Fibroblast of mammary gland (primary cell): ENCODE results near the gene DNASE1L1.

ENCODE experiments used
- DNase-seq: peaks from one replicate; pipeline ENCODE4 v3.0.0-alpha.2; 2010; ENCODE audit warnings: low read depth
- H3K4me3 ChIP-seq: 2 replicates; pipeline ENCODE4 v1.5.1; 2011; ENCODE audit warnings: low read depth, mild to moderate bottlenecking, low read length, moderate library complexity; ENCODE audit not compliant: control insufficient read depth
- CTCF ChIP-seq: conservative IDR thresholded peaks from 2 replicates; pipeline ENCODE4 v1.5.1; 2011; ENCODE audit warnings: low read depth, low read length, inconsistent platforms; ENCODE audit not compliant: control insufficient read depth, insufficient read depth

The DNASE1L1 gene

GRCh38 chrX:154441984-154442707, 33.1 kb upstream of the DNASE1L1 start:
- no peak overlapping the region for H3K4me3 ChIP-seq
- no peak for TF ChIP-seq CTCF
- no peak for DNase-seq

DNA sequence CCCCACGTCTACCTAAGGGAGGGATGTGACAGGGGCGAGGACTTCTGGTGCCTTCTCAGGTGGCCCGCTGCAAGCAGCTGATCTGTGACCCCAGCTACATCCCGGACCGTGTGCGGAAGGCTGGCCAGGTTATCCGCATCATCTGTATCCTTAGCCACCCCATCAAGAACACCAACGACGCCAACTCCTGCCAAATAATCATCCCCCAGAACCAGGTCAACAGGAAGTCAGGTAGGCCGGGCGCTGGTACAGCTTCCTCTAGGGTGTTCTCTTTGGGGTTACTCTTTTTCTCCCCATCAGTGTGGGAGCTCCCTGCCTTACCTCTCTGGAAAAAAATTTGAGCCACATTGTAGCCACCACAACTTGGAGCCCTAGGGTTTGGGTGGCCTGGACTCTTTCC, 32.5 kb upstream of the DNASE1L1 start:
- no peak for DNase-seq
- TF ChIP-seq CTCF, result no peak
- no peak overlapping the region for H3K4me3 ChIP-seq

DNA sequence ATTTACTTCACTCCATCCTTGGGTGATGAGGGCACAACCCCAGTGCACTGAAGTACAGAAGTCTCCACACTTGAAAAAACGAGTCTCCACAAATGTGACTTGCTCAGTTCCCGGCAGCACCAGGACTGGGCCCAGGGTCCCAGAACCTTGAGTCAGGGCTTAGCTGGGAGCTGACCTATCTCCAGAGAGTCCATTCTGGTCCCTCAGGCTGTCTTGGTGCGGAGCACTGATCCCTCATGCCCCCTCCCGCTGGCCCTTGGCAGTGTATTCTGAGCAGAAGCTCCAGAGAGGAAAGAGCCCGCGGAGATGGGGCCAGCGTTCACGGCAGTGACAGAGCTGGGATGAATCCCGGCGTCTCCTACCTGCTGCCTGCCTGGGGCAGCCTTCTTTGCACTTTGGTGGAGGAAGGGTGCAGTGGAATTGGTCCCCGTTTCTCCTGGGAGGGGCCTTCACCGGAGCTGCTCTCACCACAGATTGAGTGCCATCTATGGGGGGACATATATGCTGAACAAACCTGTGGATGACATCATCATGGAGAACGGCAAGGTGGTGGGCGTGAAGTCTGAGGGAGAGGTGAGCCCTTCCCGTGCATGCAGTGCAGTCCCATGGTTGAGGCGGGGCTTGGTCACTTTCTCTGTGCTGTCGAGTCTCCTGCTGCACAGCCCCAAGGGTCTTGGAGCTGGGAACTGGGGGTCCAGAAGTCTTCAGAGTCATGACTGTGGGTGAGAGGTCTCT, 31.7 kb upstream of the DNASE1L1 start:
- no peak overlapping the region for H3K4me3 ChIP-seq
- no peak for TF ChIP-seq CTCF
- no peak for DNase-seq

GRCh38 chrX:154439841-154440240, 30.8 kb upstream of the DNASE1L1 start:
- no peak for TF ChIP-seq CTCF
- DNase-seq, result no peak
- H3K4me3 ChIP-seq, result no peak overlapping the region

DNA sequence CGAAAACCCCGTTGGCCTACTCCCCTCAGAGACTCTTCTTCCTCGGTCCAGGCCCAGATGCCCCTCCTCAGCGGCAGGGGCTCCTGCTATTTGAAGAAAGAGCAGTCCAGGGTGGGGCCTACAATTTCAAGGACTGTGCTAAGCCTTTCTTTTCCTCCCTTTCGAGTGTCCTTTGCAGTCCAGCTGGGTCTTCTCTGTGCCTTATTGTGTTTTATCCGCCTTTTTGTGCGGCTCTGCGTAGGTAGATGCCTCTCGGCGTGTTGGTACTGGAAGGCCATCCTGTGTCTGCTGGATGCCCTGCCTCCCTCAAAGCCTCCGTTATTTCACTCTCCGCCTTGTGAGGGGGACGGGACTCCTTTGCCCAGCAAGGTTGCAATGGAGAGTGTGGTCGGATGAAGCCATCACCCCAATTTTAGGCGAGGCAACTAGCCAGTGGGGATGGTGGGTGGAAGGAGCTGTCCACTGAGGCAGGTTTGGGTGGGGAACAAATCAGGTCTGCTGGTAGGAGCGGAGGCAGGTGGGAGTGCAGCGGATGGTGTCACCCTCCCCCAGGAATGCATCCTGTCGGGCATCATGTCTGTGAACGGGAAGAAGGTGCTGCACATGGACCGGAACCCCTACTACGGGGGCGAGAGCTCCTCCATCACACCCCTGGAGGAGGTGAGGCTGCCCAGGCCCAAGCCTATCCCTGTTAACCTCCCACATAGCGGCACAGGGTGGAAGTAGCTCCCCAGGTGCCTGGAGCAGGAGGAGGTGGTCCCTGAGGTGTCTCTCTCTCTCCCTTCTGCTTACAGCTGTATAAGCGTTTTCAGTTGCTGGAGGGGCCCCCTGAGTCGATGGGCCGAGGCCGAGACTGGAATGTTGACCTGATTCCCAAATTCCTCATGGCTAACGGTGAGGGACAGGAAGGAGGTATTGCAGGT, 29.2 kb upstream of the DNASE1L1 start:
- no peak for TF ChIP-seq CTCF
- H3K4me3 ChIP-seq, result peak overlapping the region; percentile 68
- no peak for DNase-seq

GRCh38 chrX:154436983-154437752, 28.1 kb upstream of the DNASE1L1 start, which contains the start of gene GDI1:
Gene GDI1, plus strand, starts transcription at chrX:154437154. Its CDS starts 101 bp downstream, at chrX:154437255.
- peak within 1 kb of the TSS; percentile 68 for H3K4me3 ChIP-seq
- peak; percentile 15 for DNase-seq
- TF ChIP-seq CTCF, result no peak
